DMS 273 (cell line): ENCODE results near the gene MRPL9.
"Not testable (repeated sequence)": the region's sequence is repeated elsewhere in the genome, so short reads cannot be mapped to it uniquely, and the experiment has no call there.

Source experiments
- DNase-seq: peaks from one replicate; lab custom pipeline; 2025; ENCODE audit not compliant: unreplicated experiment; lab: John Stamatoyannopoulos, UW

The MRPL9 gene

DNA sequence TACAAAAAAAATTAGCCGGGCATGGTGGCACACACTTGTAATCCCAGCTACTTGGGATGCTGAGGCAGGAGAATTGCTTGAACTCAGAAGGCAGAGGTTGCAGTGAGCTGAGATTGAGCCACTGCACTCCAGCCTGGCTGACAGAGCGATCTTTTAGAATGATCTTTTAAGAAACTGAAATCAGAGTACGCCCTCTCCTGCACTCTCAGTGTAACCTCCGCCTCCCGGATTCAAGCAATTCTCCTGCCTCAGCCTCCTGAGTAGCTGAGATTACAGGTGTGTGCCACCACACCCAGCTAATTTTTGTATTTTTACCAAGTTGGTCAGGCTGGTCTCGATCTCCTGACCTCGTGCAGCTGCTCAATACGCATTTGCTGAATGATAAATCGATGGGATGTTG is 29.3 kb downstream of the MRPL9 start:
- not testable (repeated sequence) for DNase-seq

DNA sequence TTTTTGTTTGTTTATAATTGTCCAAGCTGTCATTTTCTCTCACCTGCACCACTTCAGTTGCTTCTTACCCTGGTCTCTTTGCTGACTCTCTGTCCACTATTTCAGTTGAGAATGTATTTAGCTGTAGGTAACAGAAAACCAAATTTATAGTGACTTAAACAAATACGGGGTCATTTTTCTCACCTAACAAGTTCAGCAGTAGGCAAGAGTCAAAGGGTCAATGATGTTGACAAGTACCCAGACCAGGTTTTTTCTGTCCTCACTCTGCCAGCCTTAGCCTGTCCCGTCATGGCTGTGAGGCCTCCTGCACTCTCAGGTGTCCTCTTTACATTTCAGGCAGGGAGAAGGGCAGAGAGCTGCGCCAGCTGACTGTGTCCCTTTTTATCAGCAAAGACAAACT is 30.2 kb downstream of the MRPL9 start:
- no peak for DNase-seq

DNA sequence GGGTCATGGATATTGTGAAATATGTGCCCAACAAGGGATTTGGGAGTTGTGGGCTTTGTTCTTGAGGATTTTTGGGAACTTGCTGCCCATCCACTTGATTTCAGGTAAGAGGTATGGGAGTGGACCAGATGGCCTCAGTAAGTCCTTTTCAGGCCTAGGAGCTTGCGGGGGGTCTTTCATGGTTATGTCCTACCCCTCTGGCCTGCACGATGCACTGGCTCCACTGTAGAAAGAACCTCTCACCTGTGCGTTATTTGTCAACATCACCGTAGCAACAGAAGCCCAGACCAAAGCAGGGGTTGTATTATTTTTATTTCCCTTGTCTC is 33.4 kb downstream of the MRPL9 start:
- no peak for DNase-seq

DNA sequence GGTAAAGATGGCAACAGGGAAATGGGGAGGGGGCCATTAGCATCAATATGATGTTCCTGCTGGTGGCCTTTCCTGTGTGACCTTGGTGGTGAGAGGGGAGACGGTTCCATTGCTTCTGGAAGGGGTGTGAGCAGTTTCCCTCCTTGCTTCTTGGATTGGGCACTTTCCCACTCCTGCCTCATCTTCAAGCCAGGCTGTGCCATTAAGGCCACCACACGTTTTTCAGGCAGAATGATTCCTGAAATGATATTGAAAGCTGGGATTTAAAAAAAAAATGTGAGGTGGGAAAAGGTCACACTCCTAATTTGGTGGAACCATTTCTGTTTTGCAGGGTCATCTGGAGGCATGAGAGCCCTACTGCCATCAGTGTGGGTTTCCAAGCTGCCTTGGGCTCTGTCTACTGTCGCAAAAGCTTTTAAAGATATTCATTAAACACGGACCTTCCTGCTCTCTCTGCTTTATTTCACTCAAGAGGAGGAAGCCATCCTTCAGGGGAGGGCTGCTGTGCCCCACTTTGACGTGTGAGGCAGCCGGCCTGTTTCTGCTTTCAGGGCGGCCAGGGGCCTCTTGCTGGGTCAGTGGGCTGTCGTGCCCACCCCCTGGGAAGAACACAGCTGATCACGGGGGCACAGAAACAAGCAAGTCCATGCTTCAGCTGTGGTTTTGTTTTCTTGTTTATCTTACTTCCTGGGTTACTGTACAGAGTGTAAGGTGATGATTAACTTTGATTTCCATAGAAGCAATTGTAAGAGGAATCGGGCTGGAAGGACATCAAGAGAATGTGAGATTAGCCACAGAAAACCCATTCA is 33.9 kb downstream of the MRPL9 start:
- DNase-seq, result no peak

DNA sequence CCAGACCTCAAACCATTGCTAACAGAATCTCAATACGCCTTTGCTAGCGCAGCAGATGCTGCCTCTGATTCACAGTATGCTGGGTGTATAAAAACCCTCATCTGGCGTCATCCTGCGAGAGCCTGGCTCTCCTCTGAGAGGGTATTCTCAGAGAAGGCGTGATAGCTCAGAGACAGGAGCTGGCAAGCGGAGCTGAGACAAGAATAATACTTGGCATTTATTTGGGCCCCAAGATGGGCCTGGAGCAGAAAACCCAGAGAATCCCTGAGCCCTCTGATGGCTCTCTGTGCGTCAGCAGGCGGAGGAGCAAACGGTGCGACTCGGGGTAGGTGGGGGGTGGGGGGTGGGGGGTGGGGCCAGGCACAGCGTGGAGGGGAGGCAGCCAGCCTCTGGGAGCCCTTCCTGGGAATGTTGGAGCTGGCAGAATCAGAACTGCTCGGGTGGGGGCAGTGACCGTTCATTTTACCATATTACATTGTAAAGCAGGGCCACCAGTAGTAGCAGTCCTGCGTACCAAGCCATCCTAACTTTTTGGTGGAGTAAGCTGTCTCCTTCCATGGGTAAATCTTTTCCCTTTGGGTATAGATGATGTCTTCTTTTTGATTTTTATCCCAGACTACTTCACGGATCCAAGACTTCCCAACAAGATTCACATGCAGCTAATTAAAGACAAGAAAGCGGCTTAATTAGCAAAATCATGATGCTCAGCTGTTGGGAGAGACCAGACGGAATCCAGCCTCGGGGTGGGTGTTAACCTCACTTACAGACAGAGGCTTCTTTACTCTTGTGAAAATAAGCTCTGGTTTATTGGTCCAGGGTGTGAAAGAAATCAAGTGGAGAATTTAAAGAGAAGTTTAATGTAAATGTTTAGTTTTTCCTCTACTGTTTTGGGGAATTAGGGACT is 34.9 kb downstream of the MRPL9 start:
- peak; percentile 61 for DNase-seq

DNA sequence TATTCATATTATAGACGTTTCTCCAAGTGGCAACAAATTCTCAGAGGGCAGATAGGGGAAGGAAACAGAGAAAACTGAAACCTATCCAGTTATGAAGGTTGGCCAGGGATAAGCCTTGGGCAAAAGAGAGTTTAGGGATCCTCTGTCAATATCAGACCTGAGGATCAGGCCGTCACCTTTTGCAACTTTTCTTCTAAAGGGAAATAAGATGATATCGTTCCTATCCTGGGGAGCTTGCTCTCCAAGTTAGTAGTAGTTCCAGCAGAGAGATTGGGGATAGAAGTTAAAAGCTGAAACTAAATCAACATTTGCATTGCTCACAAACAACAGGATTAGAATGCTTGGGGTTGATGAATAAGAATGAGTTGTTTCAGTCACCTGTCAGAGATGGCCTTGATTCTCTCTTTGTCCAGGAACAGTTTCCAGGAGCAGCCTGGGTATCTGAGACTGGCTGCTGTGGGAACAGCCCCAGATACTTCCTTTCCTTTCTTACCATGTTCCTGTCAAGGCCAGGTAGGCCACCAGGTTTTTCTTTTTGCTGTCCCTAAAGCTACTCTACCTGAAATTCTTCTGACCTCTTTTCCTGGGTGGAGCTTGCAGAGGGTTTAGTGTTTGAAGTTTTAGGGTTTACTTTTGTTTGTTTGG is 39.4 kb downstream of the MRPL9 start:
- DNase-seq, result no peak

DNA sequence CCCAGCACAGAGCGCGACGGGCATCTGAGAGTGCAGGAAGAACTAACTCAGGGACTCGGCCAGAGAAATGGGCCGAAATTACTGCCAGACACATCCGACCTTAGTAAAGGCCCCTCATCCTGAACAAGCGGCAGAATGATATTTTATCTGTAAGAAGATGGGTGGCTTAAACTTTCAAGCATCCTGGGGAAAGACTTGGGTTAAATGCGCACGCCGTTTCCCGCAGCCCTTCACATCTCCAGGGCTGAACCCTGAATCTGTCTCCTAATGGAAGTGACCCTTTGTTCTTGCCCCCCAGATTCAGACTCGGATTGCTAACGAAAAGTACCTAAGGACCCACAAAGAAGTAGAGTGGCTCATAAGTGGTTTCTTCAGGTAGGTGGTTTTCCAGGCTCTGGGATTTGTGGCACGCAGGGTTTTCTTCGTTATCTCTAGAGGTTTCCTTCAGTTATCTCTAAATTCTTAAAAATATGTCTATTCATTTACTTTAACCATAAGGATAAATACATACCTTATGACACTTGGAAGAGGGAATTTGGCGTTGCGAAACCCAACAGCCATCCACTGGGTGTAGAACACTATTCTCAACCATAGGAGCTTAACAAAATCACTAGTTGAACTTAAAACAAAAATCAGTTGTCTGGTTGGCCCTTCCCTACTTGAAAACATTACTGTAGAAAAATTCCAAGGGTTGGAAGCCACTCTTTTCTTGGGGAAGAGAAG is 41.3 kb downstream of the MRPL9 start:
- DNase-seq, result no peak

DNA sequence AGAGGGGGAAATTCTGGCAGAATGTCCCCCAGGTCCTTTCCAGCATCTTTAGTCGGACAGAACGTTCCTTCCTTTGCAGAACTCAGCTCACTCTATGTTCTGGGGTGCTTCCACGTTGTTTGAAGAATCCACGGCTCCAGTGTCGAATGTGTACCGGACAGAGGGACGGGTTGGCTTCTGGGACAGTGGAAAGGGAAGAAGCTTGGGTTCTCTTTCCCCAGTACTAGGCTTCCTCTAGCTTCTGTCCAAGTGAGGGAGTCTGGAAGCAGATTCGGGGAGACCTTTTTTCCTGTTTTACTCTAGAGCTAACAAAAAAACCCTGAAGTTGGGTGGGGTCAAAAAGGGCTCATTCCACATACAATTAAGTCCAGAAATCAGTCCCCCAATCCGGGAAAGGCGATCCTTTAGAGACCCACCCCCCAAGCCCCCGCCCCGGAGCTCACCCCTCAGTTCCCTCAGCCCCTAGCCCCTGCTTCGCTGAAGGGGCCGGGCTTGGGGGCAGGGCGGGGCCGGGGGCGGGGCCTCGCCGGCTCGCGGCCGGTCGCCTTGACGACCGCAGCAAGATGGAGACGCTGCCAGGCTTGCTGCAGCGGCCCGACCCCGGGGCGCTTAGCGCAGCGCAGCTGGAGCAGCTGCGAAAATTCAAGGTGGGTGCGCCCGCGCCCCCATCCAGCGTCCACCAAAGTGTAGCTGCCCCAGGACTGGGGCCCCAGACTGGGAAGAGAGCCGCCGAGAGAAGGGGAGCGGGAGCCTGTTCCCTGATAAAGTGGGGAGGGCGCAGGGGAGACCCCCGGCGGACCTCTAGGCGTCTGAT is 42.1 kb downstream of the MRPL9 start, which contains the start of gene RIIAD1:
TSS of gene RIIAD1 (plus strand) at position 549 of the 814 bp plus-strand sequence. CDS start at position 564, 15 bp downstream.
- peak; percentile 66 for DNase-seq

DNA sequence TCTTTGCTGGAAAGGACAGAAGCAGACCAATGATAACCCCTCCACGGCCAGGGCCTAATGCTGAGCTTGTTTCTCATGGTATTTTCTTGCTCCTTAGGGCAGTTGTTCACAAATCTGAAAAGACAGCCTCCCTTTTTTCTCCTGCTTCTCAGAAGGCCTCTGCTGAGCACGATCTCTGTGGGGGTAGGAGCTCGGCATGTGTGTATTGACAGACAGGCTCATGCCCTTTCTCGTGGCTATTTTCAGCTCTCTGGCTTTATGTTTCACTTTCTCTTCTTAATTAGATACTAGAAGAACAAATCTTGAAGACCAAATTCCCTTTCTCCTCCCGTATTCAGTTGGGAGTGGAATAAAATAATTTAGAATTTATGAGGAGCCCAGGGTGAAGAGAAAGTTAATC is 42.7 kb downstream of the MRPL9 start:
- DNase-seq, result peak; percentile 40

DNA sequence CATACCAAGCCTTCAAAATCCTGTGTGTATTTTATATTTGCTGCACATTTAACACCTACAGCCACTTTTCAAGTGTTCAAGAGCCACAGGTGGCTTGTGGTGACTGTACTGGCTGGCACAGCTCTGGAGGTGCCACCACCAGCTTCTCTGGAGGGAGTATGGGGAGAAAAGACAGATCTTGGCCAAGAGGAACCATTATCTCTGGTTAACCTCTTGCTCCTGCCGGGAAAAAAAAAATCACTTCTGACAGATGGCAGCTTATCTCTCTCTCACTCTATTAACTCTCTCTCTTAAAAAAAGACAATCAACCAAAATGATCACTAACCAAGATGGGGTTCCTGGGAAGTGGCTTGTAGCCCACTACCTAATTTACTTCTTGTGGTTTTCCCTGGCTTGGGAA is 43.2 kb downstream of the MRPL9 start:
- peak; percentile 40 for DNase-seq

DNA sequence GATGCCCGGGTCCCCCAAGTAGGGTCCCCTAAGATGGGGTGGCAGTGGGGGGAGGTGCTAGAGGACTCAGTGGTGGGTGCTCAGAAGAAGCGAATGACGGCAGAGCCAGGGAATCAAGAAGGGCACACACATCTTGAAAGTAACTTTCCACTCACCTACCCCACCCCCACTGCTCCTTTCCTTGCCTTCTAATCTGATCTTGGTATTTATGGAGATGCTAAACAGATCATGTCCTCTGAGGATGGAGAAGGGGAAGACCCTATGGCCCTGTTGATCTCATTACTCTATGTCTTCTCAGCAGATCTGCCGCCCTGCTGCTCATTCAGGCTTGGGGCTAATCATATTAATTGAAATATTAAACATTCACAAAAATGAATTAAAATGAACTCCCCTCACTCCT is 44.6 kb downstream of the MRPL9 start:
- no peak for DNase-seq

DNA sequence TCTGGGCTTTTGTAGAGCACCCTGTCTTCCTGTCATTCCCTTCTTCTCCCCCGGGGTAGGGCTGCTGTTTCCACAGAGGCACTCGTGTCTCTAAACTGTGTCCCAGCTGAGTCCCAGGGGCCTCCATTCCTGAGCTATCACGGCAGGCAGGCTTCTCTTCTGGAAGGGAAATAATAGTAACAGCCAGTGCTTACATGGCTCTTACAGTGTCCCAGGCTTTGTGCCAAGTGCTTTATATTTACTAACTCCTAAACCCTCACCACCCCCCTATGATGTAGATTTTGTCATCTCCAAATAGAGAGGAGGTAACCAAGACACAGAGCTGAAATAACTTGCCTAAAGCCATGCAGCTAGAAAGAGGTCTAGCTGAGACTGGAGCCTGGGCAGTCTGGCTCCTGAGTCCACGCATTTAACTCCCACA is 45.3 kb downstream of the MRPL9 start:
- no peak for DNase-seq

DNA sequence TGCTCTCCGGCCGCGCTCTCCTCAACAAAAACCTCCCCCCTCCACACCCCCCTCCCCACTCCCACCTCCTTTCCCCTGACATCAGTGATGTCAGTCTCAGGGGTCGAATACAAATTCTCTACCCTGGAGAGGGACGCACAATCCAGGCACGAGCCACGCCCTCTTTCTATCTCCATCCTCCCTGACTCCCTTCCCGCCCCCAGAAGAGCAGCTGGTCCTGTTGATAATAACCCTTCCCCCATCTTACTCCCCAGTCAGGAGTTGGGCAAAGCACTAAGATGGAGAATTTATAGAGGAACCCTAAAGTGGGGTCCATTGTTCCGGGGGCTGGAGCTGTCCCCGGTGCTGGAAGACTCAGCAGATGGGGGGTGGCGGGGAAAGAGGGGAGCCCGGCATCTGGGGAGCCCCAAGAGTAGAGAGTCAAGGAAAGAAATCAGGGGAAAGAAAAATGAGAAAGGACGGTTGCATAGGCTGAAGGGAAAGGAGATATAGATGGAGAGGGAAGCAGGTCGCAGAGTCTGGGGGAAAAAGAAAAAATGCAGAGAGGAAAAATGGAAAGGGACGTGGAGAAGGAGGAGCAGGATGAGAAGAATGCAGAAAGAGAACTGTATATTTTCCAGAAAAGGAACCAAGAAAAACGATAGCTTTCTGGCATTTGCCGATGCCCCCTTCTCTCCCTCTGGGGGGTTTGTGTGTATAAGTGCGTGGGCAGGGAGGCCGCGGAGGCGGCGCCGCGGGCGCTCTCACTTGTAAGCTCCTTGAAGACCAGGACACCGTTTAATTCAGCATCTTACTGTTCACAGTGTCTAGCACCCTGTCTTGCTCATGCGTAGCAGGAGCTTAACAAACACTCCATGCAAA is 46.3 kb downstream of the MRPL9 start, which contains the start of gene CELF3:
TSS of gene CELF3 (minus strand) at position 33 of the 861 bp plus-strand sequence. CDS start 783 bp downstream, outside the sequence.
- peak; percentile 95 for DNase-seq

DNA sequence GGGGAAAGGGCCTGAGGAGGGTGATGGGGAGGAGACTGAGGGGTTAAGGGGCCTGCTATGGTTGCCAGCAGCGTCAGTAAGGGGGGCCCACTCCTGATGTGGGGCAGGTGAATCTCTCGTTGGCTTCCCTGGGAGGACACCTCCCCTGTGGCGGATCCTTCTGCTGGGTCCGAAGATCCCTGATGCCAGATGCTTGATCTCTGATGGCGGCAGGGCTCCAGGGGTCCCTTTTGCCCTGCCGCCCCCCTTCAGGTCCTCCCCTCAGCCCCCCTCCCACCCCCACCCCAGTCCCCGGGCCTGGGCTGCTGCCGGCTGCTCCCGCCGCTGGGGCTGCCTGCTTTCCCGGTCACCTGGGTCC is 46.9 kb downstream of the MRPL9 start:
- DNase-seq, result no peak

DNA sequence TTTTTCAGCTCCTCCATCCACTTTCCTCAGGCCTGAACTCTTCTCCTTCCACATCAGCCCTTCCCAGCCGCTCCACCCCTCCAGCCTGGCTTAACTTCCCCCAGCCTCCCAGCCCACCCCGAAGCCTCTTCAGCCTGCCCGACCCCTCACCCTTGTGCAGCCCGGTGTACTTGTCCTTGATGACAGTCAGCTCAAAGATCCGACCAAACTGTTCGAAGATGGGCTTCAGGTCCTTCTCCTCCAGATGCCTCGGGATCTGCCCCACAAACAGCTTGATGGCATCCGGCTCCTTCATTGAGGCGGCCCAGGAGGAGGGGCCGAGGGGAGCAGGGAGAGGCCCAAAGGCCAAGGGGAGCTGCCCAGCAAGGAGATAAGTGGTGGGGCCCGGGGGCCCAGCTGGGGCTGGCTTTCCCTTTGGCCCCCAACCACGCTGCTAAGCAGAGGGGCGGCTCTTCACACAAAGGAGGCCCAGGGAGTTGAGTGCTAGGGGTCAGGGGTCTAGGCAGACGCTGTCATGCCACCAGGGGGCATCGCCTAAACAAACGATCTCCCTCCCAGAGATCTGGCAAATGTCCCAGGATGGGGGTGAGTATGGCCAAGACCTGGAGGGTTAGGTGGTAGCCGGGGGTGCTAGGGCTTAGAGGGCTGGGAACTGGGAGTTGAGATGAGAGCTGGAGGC is 47.4 kb downstream of the MRPL9 start:
- peak; percentile 84 for DNase-seq

DNA sequence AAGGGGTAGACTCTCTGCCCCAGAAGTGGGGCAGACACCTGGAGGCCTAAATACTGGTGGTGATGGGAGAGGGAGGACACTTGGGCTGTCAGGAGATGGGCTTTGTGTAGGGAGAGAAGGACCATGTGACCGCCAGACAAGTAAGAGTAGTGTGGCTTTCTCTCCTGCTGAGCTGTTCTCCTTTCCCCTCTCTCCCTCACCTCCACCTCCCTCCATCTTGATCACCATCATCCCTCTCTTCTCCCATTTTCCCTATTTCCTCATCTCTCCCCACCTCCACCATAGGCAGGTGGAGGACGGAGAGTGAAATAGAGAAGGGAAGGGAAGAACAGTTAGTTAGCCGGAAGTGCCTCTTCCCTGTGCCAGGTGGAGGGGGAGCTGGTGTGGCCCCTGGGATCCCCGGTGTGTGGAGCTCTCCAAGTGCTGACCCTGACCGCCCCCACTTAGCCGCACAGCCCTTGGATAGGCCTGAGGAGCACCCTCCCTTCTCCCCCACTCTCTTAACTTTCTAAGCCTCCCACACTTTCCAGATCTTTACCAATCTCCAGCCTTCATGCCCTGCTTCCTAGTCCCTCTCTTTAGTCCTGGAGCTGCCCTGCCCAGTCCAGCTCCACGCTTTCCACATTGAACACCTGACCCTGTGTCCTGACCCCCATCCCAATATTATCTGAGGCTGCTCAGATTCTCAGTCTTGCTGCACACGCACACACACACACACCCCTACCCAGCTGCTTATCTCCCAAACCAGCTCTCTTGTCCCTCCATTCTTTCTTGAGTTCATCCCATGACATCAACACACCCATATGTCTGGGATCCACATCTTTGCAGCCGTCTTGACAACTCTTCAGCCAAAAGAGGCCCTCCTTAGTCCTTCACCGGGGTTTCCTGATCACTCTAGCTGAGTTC is 48.2 kb downstream of the MRPL9 start:
- no peak for DNase-seq

DNA sequence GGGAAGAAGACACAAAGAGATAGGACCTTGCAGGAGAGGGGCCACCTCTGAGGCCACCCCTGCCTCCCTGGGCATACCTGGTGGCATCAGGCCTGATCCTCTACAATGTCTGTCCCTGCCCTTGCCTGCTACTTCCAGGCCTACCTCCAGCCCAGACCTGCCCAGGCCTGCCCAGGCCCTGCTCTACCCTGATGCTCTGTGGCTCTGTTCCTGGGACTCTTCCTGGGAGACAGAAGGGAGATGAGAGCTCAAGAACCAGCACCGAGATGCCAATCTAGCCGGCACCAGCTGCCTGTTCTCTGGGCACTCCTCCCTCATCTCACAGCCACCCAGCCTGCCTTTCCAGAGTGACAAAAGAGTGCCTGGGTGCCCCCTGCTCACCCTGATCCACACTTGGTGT is 49.4 kb downstream of the MRPL9 start:
- DNase-seq, result peak; percentile 83

DNA sequence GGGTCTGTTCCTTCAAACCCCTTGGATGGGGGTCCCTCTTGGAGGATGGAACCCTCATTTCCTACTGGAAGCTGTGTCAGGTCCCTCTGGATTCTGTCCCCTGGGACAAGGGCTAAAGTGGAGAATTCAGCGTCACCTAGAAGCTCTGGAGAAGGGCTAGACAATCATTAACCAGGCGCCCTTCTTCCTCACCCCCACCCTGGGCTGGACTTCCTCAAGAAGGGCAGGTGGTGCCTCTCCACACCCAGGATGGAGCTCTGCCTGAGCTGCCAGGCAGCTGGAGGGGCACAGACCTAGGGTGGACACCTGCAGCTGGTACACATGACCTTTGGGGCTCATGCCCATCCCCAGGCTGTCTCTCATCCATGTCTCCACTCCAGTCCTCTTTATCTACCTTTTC is 50.3 kb downstream of the MRPL9 start:
- no peak for DNase-seq
